Renal pelvis (tissue), 4 donors: ENCODE measurements around the gene RELCH. TPM values are rescaled to one million over a fixed set of nuclear protein-coding genes. Genes with fewer than 3 reads are reported as not detected.

Experiments
- DNase-seq: peaks from one replicate; pipeline ENCODE4 v3.0.0-alpha.2; 2013
- polyA plus RNA-seq, 3 donors: library from polyadenylated mRNA; unstranded; fragments of 120-200 nt; gene quantifications; one replicate each; pipeline ENCODE4 v1.2.1, GENCODE V29; 2013; ENCODE audit not compliant: insufficient read length in 3 of 3

Gene RELCH
- polyA plus RNA-seq, 3 donors = 30.9 to 44.4 (median 34.4) TPM

- DNase-seq = no peak
These were observed 148.4 kb downstream of the RELCH start for GRCh38 chr18:62335494-62335893.

- DNase-seq = no peak
These were observed 149.6 kb downstream of the RELCH start for GRCh38 chr18:62336618-62337017.

- no peak for DNase-seq
These were observed 150.3 kb downstream of the RELCH start for GRCh38 chr18:62337336-62337735.

GRCh38 chr18:62338446-62339105 lies 151.5 kb downstream of the RELCH start:
- DNase-seq = no peak

- DNase-seq = no peak
These were observed 152.3 kb downstream of the RELCH start for GRCh38 chr18:62339106-62339988.

- DNase-seq = no peak
These were observed 153.9 kb downstream of the RELCH start for GRCh38 chr18:62340996-62341395.

- DNase-seq = no peak
These were observed 154.4 kb downstream of the RELCH start for GRCh38 chr18:62341473-62341872.

GRCh38 chr18:62342884-62343283 lies 155.8 kb downstream of the RELCH start:
- DNase-seq = no peak

GRCh38 chr18:62343316-62343715 lies 156.3 kb downstream of the RELCH start:
- no peak for DNase-seq

- no peak for DNase-seq
These were observed 158.9 kb downstream of the RELCH start for GRCh38 chr18:62345909-62346308.

GRCh38 chr18:62346333-62347088 lies 159.5 kb downstream of the RELCH start:
- no peak for DNase-seq

GRCh38 chr18:62347089-62347506 lies 160.0 kb downstream of the RELCH start:
- no peak for DNase-seq

- no peak for DNase-seq
These were observed 161.4 kb downstream of the RELCH start for GRCh38 chr18:62348474-62348873.

GRCh38 chr18:62353170-62353569 lies 166.1 kb downstream of the RELCH start:
- no peak for DNase-seq

GRCh38 chr18:62354151-62354550 lies 167.1 kb downstream of the RELCH start:
- DNase-seq = no peak

- DNase-seq = no peak
These were observed 170.1 kb downstream of the RELCH start for GRCh38 chr18:62357079-62357719.

Other genes with a start within 250 kb of the RELCH start
- gene PIGN, start 199 bp upstream of the RELCH start, polyA plus RNA-seq = 10 to 100 TPM; 26.2 to 37.7 (median 30.1) TPM
- gene TNFRSF11A, start 138.1 kb downstream of the RELCH start, polyA plus RNA-seq = 1 to 10 TPM; 2.4 to 2.8 (median 2.8) TPM